GM18519 (cell line): ENCODE measurements around the gene TENT5C.
"Not testable (repeated sequence)": the region's sequence is repeated elsewhere in the genome, so short reads cannot be mapped to it uniquely, and the experiment has no call there.

ENCODE experiments used
- ATAC-seq: cut with Tn5 transposase; IDR thresholded peaks from one replicate; pipeline ENCODE4 v1.9.1; 2021; ENCODE audit warnings: mild to moderate bottlenecking, moderate library complexity; ENCODE audit not compliant: unreplicated experiment, low FRiP score

Gene TENT5C

GRCh38 chr1:117605774-117606648 lies at the start of gene TENT5C:
Gene TENT5C, plus strand, starts transcription at chr1:117606048. Its CDS starts 16,821 bp downstream, at chr1:117622869.
- ATAC-seq = peak; percentile 77

GRCh38 chr1:117556341-117556740 lies 49.5 kb upstream of the TENT5C start:
- ATAC-seq = no peak

- no peak for ATAC-seq
These were observed 48.9 kb upstream of the TENT5C start for GRCh38 chr1:117556976-117557375.

GRCh38 chr1:117558451-117558850 lies 47.4 kb upstream of the TENT5C start:
- ATAC-seq = not testable (repeated sequence)

- no peak for ATAC-seq
These were observed 46.7 kb upstream of the TENT5C start for GRCh38 chr1:117559139-117559538.

GRCh38 chr1:117559985-117560384 lies 45.9 kb upstream of the TENT5C start:
- no peak for ATAC-seq

- no peak for ATAC-seq
These were observed 44.8 kb upstream of the TENT5C start for GRCh38 chr1:117561071-117561470.

GRCh38 chr1:117561551-117561950 lies 44.3 kb upstream of the TENT5C start:
- no peak for ATAC-seq

GRCh38 chr1:117562581-117563491 lies 43.0 kb upstream of the TENT5C start:
- ATAC-seq = no peak

- ATAC-seq = no peak
These were observed 42.4 kb upstream of the TENT5C start for GRCh38 chr1:117563492-117563875.

- ATAC-seq = no peak
These were observed 41.4 kb upstream of the TENT5C start for GRCh38 chr1:117564227-117565075.

GRCh38 chr1:117565076-117565556 lies 40.7 kb upstream of the TENT5C start:
- ATAC-seq = no peak

GRCh38 chr1:117565745-117566455 lies 39.9 kb upstream of the TENT5C start:
- no peak for ATAC-seq

GRCh38 chr1:117566556-117566955 lies 39.3 kb upstream of the TENT5C start:
- no peak for ATAC-seq

GRCh38 chr1:117567435-117567834 lies 38.4 kb upstream of the TENT5C start:
- no peak for ATAC-seq

GRCh38 chr1:117567976-117568375 lies 37.9 kb upstream of the TENT5C start:
- no peak for ATAC-seq

- no peak for ATAC-seq
These were observed 36.8 kb upstream of the TENT5C start for GRCh38 chr1:117568999-117569398.

GRCh38 chr1:117569856-117570255 lies 36.0 kb upstream of the TENT5C start:
- ATAC-seq = no peak

- no peak for ATAC-seq
These were observed 34.8 kb upstream of the TENT5C start for GRCh38 chr1:117570988-117571409.

- no peak for ATAC-seq
These were observed 34.4 kb upstream of the TENT5C start for GRCh38 chr1:117571496-117571895.
